Keratinocyte (primary cell): ENCODE data around the gene TMEM254. TPM values are rescaled to one million over a fixed set of nuclear protein-coding genes. Genes with fewer than 3 reads are reported as not detected.
"Not testable (repeated sequence)": the region's sequence is repeated elsewhere in the genome, so short reads cannot be mapped to it uniquely, and the experiment has no call there.

Source experiments
- DNase-seq: peaks from one replicate; pipeline ENCODE4 v3.0.0-alpha.2; 2011; ENCODE audit warnings: low read depth, missing footprints, low spot score
- FAIRE-seq: peaks from 2 replicates; lab custom pipeline; 2011; peaks lifted over from hg19 to GRCh38; lab: Jason Lieb, UNC
- H2AFZ ChIP-seq: 2 replicates; pipeline ENCODE4 v1.6.0; 2012; ENCODE audit warnings: low read length, control low read depth, inconsistent platforms; ENCODE audit not compliant: control insufficient read depth
- H3K27ac ChIP-seq: 2 replicates; pipeline ENCODE4 v1.5.1; 2011; ENCODE audit warnings: low read length; ENCODE audit not compliant: control insufficient read depth, insufficient read depth
- H3K27me3 ChIP-seq: 3 replicates; pipeline ENCODE4 v1.6.0; 2011; ENCODE audit warnings: low read length; ENCODE audit not compliant: control insufficient read depth, insufficient read depth; ENCODE audit errors: extremely low read depth
- H3K36me3 ChIP-seq, 2 experiments: 2 replicates in 1 of 2; 3 replicates in 1 of 2; pipeline ENCODE4 v1.5.1; 2011; ENCODE audit warnings: low read length in 2 of 2, mild to moderate bottlenecking in 1 of 2; ENCODE audit not compliant: control insufficient read depth in 2 of 2, insufficient read depth in 2 of 2; ENCODE audit errors: extremely low read depth in 1 of 2
- H3K4me1 ChIP-seq: 3 replicates; pipeline ENCODE4 v1.5.1; 2011; ENCODE audit warnings: low read length; ENCODE audit not compliant: control insufficient read depth, insufficient read depth; ENCODE audit errors: extremely low read depth
- H3K4me2 ChIP-seq: 3 replicates; pipeline ENCODE4 v1.6.0; 2011; ENCODE audit warnings: low read depth, low read length; ENCODE audit not compliant: control insufficient read depth, insufficient read depth; ENCODE audit errors: extremely low read depth
- H3K4me3 ChIP-seq, 3 experiments: fragments of 200-600 bp in 1 of 3; sonication (generic) in 1 of 3; 2 replicates in 2 of 3; 3 replicates in 1 of 3; pipeline ENCODE4 v1.5.1; 2011 to 2016; ENCODE audit warnings: low read length in 3 of 3, mild to moderate bottlenecking in 3 of 3, control low read depth in 2 of 3, inconsistent platforms in 1 of 3, low read depth in 1 of 3, mixed read lengths in 1 of 3, mixed run types in 1 of 3, moderate library complexity in 1 of 3; ENCODE audit not compliant: control insufficient read depth in 2 of 3, insufficient read depth in 2 of 3; ENCODE audit errors: extremely low read depth in 1 of 3
- H3K79me2 ChIP-seq: 2 replicates; pipeline ENCODE4 v1.6.0; 2012; ENCODE audit warnings: low read length; ENCODE audit not compliant: control insufficient read depth, insufficient read depth
- H3K9ac ChIP-seq: 3 replicates; pipeline ENCODE4 v1.6.0; 2011; ENCODE audit warnings: low read length; ENCODE audit not compliant: control insufficient read depth, insufficient read depth; ENCODE audit errors: extremely low read depth
- H3K9me1 ChIP-seq: 3 replicates; pipeline ENCODE4 v1.6.0; 2011; ENCODE audit warnings: low read length; ENCODE audit not compliant: control insufficient read depth, insufficient read depth; ENCODE audit errors: extremely low read depth
- H3K9me3 ChIP-seq: 2 replicates; pipeline ENCODE4 v1.5.1; 2012; ENCODE audit warnings: low read depth, low read length; ENCODE audit not compliant: control insufficient read depth
- H4K20me1 ChIP-seq: 3 replicates; pipeline ENCODE4 v1.6.0; 2011; ENCODE audit warnings: low read length; ENCODE audit not compliant: control insufficient read depth, insufficient read depth; ENCODE audit errors: extremely low read depth
- EZH2 ChIP-seq: IDR thresholded peaks from one replicate; pipeline ENCODE4 v1.6.1; 2012; ENCODE audit warnings: inconsistent platforms, mild to moderate bottlenecking, low read length, moderate library complexity
- dilution Hi-C: fragments of 300-500 bp; cut with MboI; formaldehyde crosslinking; loops from one replicate; pipeline ENCODE4 v1.7.0; 2020; ENCODE audit warnings: low sequenced_read_pairs; ENCODE audit not compliant: extremely low pct_ligation_motif_present
- polyA plus RNA-seq, 5 experiments: library from polyadenylated mRNA; depleted of rRNA in 3 of 5; stranded (reverse) in 3 of 5; stranded (forward) in 1 of 5; unstranded in 1 of 5; fragments of >200 nt; gene quantifications; 1 replicate in 1 of 5; 2 replicates in 3 of 5; 3 replicates in 1 of 5; pipeline versions ENCODE4 v1.2.1 to v1.2.3, GENCODE V29; 2011 to 2012; ENCODE audit warnings: missing spikeins in 2 of 5, low read depth in 1 of 5, low replicate concordance in 1 of 5
- TF ChIP-seq, protein P1 (sequence below), 3 experiments: IDR thresholded peaks in 1 of 3; conservative IDR thresholded peaks in 1 of 3; optimal IDR thresholded peaks in 1 of 3; 2 replicates in 2 of 3; 3 replicates in 1 of 3; pipeline versions ENCODE3 to v1.5.1; 2011; ENCODE audit warnings: low read length in 3 of 3, mild to moderate bottlenecking in 3 of 3, moderate library complexity in 2 of 3, control low read depth in 1 of 3, inconsistent platforms in 1 of 3; ENCODE audit not compliant: insufficient read depth in 2 of 3; ENCODE audit errors: extremely low read depth in 1 of 3

TMEM254 gene
- polyA plus RNA-seq, 1 donor (not counting 4 experiments of a cell fraction or from before 2014, with no cell fraction given): 34.0 TPM

- FAIRE-seq (no peak), DNase-seq (no peak)
- Histone ChIP-seq H4K20me1 (no peaks in the 10 kb centered on the region), H3K9me1 (no peaks in the 10 kb centered on the region), H3K27ac (no peak overlapping the region), H3K36me3 (no peaks in the 10 kb centered on the region), H3K27me3 (no peaks in the 10 kb centered on the region), H3K4me3 (no peak overlapping the region), H2AFZ (no peak overlapping the region), H3K9ac (no peak overlapping the region), H3K4me1 (no peaks in the 10 kb centered on the region), H3K9me3 (no peaks in the 10 kb centered on the region), H3K79me2 (no peaks in the 10 kb centered on the region), H3K4me2 (no peak overlapping the region)
- dilution Hi-C loops: no loop called here
- TF ChIP-seq, protein P1, sequence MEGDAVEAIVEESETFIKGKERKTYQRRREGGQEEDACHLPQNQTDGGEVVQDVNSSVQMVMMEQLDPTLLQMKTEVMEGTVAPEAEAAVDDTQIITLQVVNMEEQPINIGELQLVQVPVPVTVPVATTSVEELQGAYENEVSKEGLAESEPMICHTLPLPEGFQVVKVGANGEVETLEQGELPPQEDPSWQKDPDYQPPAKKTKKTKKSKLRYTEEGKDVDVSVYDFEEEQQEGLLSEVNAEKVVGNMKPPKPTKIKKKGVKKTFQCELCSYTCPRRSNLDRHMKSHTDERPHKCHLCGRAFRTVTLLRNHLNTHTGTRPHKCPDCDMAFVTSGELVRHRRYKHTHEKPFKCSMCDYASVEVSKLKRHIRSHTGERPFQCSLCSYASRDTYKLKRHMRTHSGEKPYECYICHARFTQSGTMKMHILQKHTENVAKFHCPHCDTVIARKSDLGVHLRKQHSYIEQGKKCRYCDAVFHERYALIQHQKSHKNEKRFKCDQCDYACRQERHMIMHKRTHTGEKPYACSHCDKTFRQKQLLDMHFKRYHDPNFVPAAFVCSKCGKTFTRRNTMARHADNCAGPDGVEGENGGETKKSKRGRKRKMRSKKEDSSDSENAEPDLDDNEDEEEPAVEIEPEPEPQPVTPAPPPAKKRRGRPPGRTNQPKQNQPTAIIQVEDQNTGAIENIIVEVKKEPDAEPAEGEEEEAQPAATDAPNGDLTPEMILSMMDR (optimal IDR thresholded peaks at IDR 0.05 in 1 of 3, IDR thresholded peaks at IDR 0.05 in 1 of 3, conservative IDR thresholded peaks at IDR 0.05 in 1 of 3; ENCODE audit: extremely low read depth in 1 of 3, insufficient read depth in 2 of 3, low read length in 3 of 3): no peak
- no peak for TF ChIP-seq EZH2
These were observed 15.8 kb downstream of the TMEM254 start for GRCh38 chr10:80094231-80094630.

DNA sequence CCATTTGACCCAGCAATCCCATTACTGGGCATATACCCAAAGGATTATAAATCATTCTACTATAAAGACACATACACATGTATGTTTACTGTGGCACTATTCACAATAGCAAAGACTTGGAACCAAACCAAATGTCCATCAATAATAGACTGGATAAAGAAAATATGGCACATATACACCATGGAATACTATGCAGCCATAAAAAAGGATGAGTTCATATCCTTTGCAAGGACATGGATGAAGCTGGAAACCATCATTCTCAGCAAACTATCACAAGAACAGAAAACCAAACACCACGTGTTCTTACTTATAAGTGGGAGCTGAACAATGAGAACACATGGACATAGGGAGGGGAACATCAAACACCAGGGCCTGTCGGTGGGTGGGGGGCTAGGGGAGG, 19.8 kb downstream of the TMEM254 start:
- dilution Hi-C loops, H3K4me3 ChIP-seq, H3K79me2 ChIP-seq, H3K9ac ChIP-seq, H4K20me1 ChIP-seq, H3K4me2 ChIP-seq, H2AFZ ChIP-seq, H3K36me3 ChIP-seq, H3K4me1 ChIP-seq, DNase-seq, H3K27ac ChIP-seq, H3K9me3 ChIP-seq, H3K9me1 ChIP-seq, FAIRE-seq, H3K27me3 ChIP-seq: not testable (repeated sequence)

- H3K4me3 ChIP-seq, H3K9me3 ChIP-seq, H3K4me2 ChIP-seq, H3K27ac ChIP-seq, H3K27me3 ChIP-seq, H3K79me2 ChIP-seq, H3K9me1 ChIP-seq, H4K20me1 ChIP-seq, DNase-seq, H3K4me1 ChIP-seq, H2AFZ ChIP-seq, FAIRE-seq, H3K36me3 ChIP-seq, H3K9ac ChIP-seq, dilution Hi-C loops: not testable (repeated sequence)
These were observed 20.8 kb downstream of the TMEM254 start for GRCh38 chr10:80099295-80099694.
